Forelimb muscle (tissue), 1 donor: ENCODE results near the gene TP53. TPM values are rescaled to one million over a fixed set of nuclear protein-coding genes. Genes with fewer than 3 reads are reported as not detected.
"Not testable (repeated sequence)": the region's sequence is repeated elsewhere in the genome, so short reads cannot be mapped to it uniquely, and the experiment has no call there.

Experiments
- DNase-seq: peaks from one replicate; pipeline ENCODE4 v3.0.0-alpha.2; 2013; ENCODE audit warnings: low read depth
- polyA plus RNA-seq: library from polyadenylated mRNA; unstranded; fragments of 120-200 nt; gene quantifications from one replicate; pipeline ENCODE4 v1.2.1, GENCODE V29; 2013; ENCODE audit not compliant: insufficient read length

TP53 gene
- polyA plus RNA-seq, 1 donor: 32.3 TPM

GRCh38 chr17:7632492-7632894, 54.8 kb downstream of the TP53 start:
- DNase-seq: no peak

- DNase-seq: no peak
These were observed 55.6 kb downstream of the TP53 start for GRCh38 chr17:7631398-7632380.

GRCh38 chr17:7629939-7630571, 57.2 kb downstream of the TP53 start, which contains the start of gene SHBG:
Gene SHBG (plus strand): TSS chr17:7630135. CDS start chr17:7630173, 38 bp downstream.
- no peak for DNase-seq

- DNase-seq: peak; percentile 86
These were observed 59.8 kb downstream of the TP53 start, which contains the start of gene SAT2 for GRCh38 chr17:7627250-7628121. Gene SAT2 (minus strand): TSS chr17:7627821. CDS start chr17:7627635, 186 bp downstream.

DNA sequence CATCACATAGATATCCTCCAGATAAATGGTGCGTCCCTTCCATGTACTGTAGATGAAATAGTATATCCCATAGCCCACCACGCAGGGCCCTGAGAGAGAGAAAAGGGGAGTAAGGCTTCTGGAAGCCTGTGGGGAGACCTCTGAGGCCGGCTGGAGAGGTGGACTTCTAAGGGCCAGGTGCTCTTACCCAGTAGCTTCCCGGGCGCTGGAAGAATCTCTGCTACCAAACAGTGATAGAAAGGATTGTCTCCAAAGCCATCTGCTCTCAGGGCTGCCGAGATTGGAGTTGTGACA, 60.4 kb downstream of the TP53 start:
- DNase-seq: no peak

- DNase-seq: no peak
These were observed 61.0 kb downstream of the TP53 start for GRCh38 chr17:7626307-7626706.

DNA sequence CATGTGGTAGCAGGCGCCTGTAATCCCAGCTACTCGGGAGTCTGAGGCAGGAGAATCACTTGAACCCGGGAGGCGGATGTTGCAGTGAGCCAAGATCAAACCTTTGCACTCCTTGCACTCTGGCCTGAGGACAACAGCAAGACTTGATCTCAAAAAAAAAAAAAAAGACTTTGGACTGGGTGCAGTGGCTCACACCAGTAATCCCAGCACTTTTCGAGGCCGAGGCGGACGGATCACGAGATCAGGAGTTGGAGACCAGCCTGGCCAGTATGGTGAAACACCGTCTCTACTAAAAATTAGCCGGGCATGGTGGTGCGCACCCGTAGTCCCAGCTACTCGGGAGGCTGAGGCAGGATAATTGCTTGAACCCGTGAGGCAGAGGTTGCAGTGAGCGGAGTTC, 61.5 kb downstream of the TP53 start:
- DNase-seq: not testable (repeated sequence)

GRCh38 chr17:7623661-7624060, 63.6 kb downstream of the TP53 start:
- no peak for DNase-seq

GRCh38 chr17:7620835-7621234, 66.5 kb downstream of the TP53 start:
- DNase-seq: no peak

GRCh38 chr17:7618608-7619007, 68.7 kb downstream of the TP53 start:
- no peak for DNase-seq

Other genes starting within 250 kb of the TP53 start
- gene FGF11, start 248.0 kb downstream of the TP53 start, polyA plus RNA-seq: 1.4 TPM
- gene CHRNB1, start 242.4 kb downstream of the TP53 start, polyA plus RNA-seq: 89.3 TPM
- gene ZBTB4, start 207.9 kb downstream of the TP53 start, polyA plus RNA-seq: 25.1 TPM
- 0.15 TPM for gene SLC35G6, start 206.0 kb downstream of the TP53 start, polyA plus RNA-seq
- 53.3 TPM for gene POLR2A, start 203.1 kb downstream of the TP53 start, polyA plus RNA-seq
- 25.8 TPM for gene TNFSF12, start 138.4 kb downstream of the TP53 start, polyA plus RNA-seq
- gene TNFSF13, start 128.7 kb downstream of the TP53 start, polyA plus RNA-seq: 2.6 TPM
- gene SENP3, start 125.6 kb downstream of the TP53 start, polyA plus RNA-seq: 31.7 TPM
- 25.6 TPM for gene CD68, start 107.9 kb downstream of the TP53 start, polyA plus RNA-seq
- 43.1 TPM for gene MPDU1, start 103.6 kb downstream of the TP53 start, polyA plus RNA-seq
- gene SOX15, start 97.4 kb downstream of the TP53 start, polyA plus RNA-seq: 1.7 TPM
- gene FXR2, start 72.6 kb downstream of the TP53 start, polyA plus RNA-seq: 38.5 TPM
- 61.7 TPM for gene SAT2, start 59.7 kb downstream of the TP53 start, polyA plus RNA-seq
- 0.51 TPM for gene SHBG, start 57.4 kb downstream of the TP53 start, polyA plus RNA-seq
- 33.9 TPM for gene ATP1B2, start 36.6 kb downstream of the TP53 start, polyA plus RNA-seq
- 6.6 TPM for gene WRAP53, start 987 bp upstream of the TP53 start, polyA plus RNA-seq
- 4.4 TPM for gene EFNB3, start 17.7 kb upstream of the TP53 start, polyA plus RNA-seq
- gene DNAH2, start 30.3 kb upstream of the TP53 start, polyA plus RNA-seq: 4.3 TPM
- gene KDM6B, start 146.7 kb upstream of the TP53 start, polyA plus RNA-seq: 15.4 TPM
- 23.0 TPM for gene TMEM88, start 167.6 kb upstream of the TP53 start, polyA plus RNA-seq
- gene NAA38, start 170.1 kb upstream of the TP53 start, polyA plus RNA-seq: 54.2 TPM
- gene CYB5D1, start 170.5 kb upstream of the TP53 start, polyA plus RNA-seq: 7.2 TPM
- gene CHD3, start 201.3 kb upstream of the TP53 start, polyA plus RNA-seq: 66.1 TPM
- 2.5 TPM for gene RNF227, start 228.8 kb upstream of the TP53 start, polyA plus RNA-seq
- gene KCNAB3, start 242.4 kb upstream of the TP53 start, polyA plus RNA-seq: 4.6 TPM
- 86.8 TPM for gene TRAPPC1, start 244.5 kb upstream of the TP53 start, polyA plus RNA-seq
- 31.0 TPM for gene CNTROB, start 244.7 kb upstream of the TP53 start, polyA plus RNA-seq